Transverse colon (tissue), 4 donors: ENCODE data around the gene DNAH2.

Experiments
- POLR2A ChIP-seq: fragments of 450-650 bp; IDR thresholded peaks from one replicate; pipeline ENCODE4 v1.6.1; 2016; ENCODE audit warnings: antibody characterized with exemption, mild to moderate bottlenecking, moderate library complexity
- POLR2AphosphoS5 ChIP-seq, 3 donors: sonication (generic); formaldehyde crosslinking; IDR thresholded peaks; one replicate each; pipeline ENCODE4 v1.6.1; 2016; ENCODE audit warnings: antibody characterized with exemption in 3 of 3
- TF ChIP-seq, protein P1 (sequence below), 5 experiments: fragments of 200-600 bp in 3 of 5; fragments of 450-650 bp in 2 of 5; sonication (generic) in 3 of 5; IDR thresholded peaks; 1 replicate in 2 of 5; 2 replicates in 3 of 5; pipeline ENCODE4 v1.5.1; 2016 to 2017; ENCODE audit warnings: antibody characterized with exemption in 5 of 5, inconsistent platforms in 3 of 5, mild to moderate bottlenecking in 2 of 5, moderate library complexity in 1 of 5

DNA sequence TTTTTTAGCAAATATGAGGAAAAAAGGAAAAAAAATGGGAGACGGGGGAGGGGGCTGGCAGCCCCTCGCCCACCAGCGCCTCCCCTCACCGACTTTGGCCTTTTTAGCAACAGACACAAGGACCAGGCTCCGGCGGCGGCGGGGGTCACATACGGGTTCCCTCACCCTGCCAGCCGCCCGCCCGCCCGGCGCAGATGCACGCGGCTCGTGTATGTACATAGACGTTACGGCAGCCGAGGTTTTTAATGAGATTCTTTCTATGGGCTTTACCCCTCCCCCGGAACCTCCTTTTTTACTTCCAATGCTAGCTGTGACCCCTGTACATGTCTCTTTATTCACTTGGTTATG is 136.1 kb downstream of the DNAH2 start:
- TF ChIP-seq, protein P1, sequence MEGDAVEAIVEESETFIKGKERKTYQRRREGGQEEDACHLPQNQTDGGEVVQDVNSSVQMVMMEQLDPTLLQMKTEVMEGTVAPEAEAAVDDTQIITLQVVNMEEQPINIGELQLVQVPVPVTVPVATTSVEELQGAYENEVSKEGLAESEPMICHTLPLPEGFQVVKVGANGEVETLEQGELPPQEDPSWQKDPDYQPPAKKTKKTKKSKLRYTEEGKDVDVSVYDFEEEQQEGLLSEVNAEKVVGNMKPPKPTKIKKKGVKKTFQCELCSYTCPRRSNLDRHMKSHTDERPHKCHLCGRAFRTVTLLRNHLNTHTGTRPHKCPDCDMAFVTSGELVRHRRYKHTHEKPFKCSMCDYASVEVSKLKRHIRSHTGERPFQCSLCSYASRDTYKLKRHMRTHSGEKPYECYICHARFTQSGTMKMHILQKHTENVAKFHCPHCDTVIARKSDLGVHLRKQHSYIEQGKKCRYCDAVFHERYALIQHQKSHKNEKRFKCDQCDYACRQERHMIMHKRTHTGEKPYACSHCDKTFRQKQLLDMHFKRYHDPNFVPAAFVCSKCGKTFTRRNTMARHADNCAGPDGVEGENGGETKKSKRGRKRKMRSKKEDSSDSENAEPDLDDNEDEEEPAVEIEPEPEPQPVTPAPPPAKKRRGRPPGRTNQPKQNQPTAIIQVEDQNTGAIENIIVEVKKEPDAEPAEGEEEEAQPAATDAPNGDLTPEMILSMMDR (IDR thresholded peaks at IDR 0.05): no peak
- TF ChIP-seq POLR2A (no peak), POLR2AphosphoS5 (IDR thresholded peaks at IDR 0.05) (no peak)
